OCI-LY1 (cell line): Measurements from ENCODE around the gene SPTB.

Source experiments
- H2AFZ ChIP-seq: fragments of 200-600 bp; sonication (generic), shearing (Covaris generic); 2 replicates; pipeline ENCODE4 v1.6.0; 2014; ENCODE audit warnings: antibody characterized with exemption, mild to moderate bottlenecking, low read length
- H3F3A ChIP-seq: fragments of 200-600 bp; sonication (generic), shearing (Covaris generic); 2 replicates; pipeline ENCODE4 v1.6.0; 2014; ENCODE audit warnings: mild to moderate bottlenecking, antibody characterized with exemption, low read length, moderate library complexity; ENCODE audit not compliant: insufficient read depth
- H3K27ac ChIP-seq: fragments of 200-600 bp; sonication (generic); 2 replicates; pipeline ENCODE4 v1.5.1; 2014; ENCODE audit warnings: low read length, mixed run types, mild to moderate bottlenecking, low read depth; ENCODE audit not compliant: poor library complexity, severe bottlenecking
- H3K27me3 ChIP-seq: fragments of 200-600 bp; sonication (generic); 2 replicates; pipeline ENCODE4 v1.6.0; 2014; ENCODE audit warnings: antibody characterized with exemption, mild to moderate bottlenecking, low read length, moderate library complexity; ENCODE audit not compliant: insufficient read depth
- H3K36me3 ChIP-seq: fragments of 200-600 bp; sonication (generic); 2 replicates; pipeline ENCODE4 v1.6.1; 2014; ENCODE audit warnings: mild to moderate bottlenecking, antibody characterized with exemption, low read length, moderate library complexity, mixed read lengths; ENCODE audit not compliant: insufficient read depth
- H3K4me1 ChIP-seq: fragments of 200-600 bp; sonication (generic); 2 replicates; pipeline ENCODE4 v1.5.1; 2014; ENCODE audit warnings: mild to moderate bottlenecking, low read length, moderate library complexity; ENCODE audit not compliant: insufficient read depth, severe bottlenecking
- H3K4me2 ChIP-seq: fragments of 200-600 bp; sonication (generic), shearing (Covaris generic); 2 replicates; pipeline ENCODE4 v1.6.1; 2014; ENCODE audit warnings: low read length
- H3K4me3 ChIP-seq: fragments of 200-600 bp; sonication (generic); 2 replicates; pipeline ENCODE4 v1.5.1; 2014; ENCODE audit warnings: low read length, low read depth, mild to moderate bottlenecking, mixed read lengths; ENCODE audit not compliant: poor library complexity, severe bottlenecking
- H3K79me2 ChIP-seq: fragments of 200-600 bp; shearing (Covaris generic); 2 replicates; pipeline ENCODE4 v1.6.1; 2016; ENCODE audit warnings: mixed run types, low read length, mixed read lengths; ENCODE audit not compliant: insufficient read depth
- H3K9ac ChIP-seq: fragments of 200-600 bp; sonication (generic), shearing (Covaris generic); 2 replicates; pipeline ENCODE4 v1.6.1; 2014; ENCODE audit warnings: mild to moderate bottlenecking, low read length, mixed read lengths
- H3K9me2 ChIP-seq: fragments of 200-600 bp; sonication (generic), shearing (Covaris generic); 2 replicates; pipeline ENCODE4 v1.6.1; 2014; ENCODE audit warnings: low read depth, mild to moderate bottlenecking, low read length, mixed read lengths
- H3K9me3 ChIP-seq: fragments of 200-600 bp; shearing (Covaris generic); 2 replicates; pipeline ENCODE4 v1.6.1; 2014; ENCODE audit warnings: low read length, mixed read lengths
- H4K20me1 ChIP-seq: fragments of 200-600 bp; sonication (generic), shearing (Covaris generic); 2 replicates; pipeline ENCODE4 v1.6.0; 2016; ENCODE audit warnings: mild to moderate bottlenecking, low read length; ENCODE audit not compliant: insufficient read depth
- EZH2 ChIP-seq: fragments of 200-600 bp; sonication (generic), shearing (Covaris generic); IDR thresholded peaks from 2 replicates; pipeline ENCODE4 v1.8.0; 2017; ENCODE audit warnings: borderline replicate concordance, mixed run types, mild to moderate bottlenecking, antibody characterized with exemption, low read length, moderate library complexity, mixed read lengths
- TF ChIP-seq, protein P1 (sequence below): fragments of 200-600 bp; sonication (generic), shearing (Covaris generic); IDR thresholded peaks from 2 replicates; pipeline ENCODE4 v1.5.1; 2017; ENCODE audit warnings: mild to moderate bottlenecking, antibody characterized with exemption, low read length, moderate library complexity, mixed read lengths

SPTB gene

DNA sequence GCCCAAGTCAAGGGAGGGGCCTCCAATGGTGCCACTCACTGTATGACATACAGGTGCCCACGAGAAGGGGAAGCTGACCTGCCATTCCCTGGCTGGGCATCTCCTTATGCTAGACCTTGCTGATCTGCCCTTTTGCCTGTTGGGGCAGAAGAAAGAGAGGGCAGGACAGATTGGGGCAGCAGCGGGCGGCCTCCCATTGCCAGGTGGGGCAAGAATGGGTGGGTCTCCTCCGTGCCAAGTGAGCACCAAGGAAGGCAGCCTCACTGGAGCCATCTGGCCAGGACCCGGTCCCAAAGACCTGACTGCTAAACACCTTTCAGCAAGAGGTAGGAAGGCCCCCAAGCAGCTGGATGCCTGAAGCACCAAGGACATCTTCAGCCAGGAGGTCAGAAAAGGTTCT is 125.0 kb downstream of the SPTB start:
- Histone ChIP-seq H3K4me1 (no peaks in the 10 kb centered on the region), H3K9me2 (no peaks in the 10 kb centered on the region), H3K27me3 (no peaks in the 10 kb centered on the region), H3K4me3 (no peak overlapping the region), H3K79me2 (no peaks in the 10 kb centered on the region), H3K36me3 (no peaks in the 10 kb centered on the region), H3F3A (no peaks in the 10 kb centered on the region), H2AFZ (no peak overlapping the region), H4K20me1 (no peaks in the 10 kb centered on the region), H3K9ac (no peak overlapping the region), H3K27ac (no peak overlapping the region), H3K9me3 (no peaks in the 10 kb centered on the region), H3K4me2 (no peak overlapping the region)
- TF ChIP-seq, protein P1, sequence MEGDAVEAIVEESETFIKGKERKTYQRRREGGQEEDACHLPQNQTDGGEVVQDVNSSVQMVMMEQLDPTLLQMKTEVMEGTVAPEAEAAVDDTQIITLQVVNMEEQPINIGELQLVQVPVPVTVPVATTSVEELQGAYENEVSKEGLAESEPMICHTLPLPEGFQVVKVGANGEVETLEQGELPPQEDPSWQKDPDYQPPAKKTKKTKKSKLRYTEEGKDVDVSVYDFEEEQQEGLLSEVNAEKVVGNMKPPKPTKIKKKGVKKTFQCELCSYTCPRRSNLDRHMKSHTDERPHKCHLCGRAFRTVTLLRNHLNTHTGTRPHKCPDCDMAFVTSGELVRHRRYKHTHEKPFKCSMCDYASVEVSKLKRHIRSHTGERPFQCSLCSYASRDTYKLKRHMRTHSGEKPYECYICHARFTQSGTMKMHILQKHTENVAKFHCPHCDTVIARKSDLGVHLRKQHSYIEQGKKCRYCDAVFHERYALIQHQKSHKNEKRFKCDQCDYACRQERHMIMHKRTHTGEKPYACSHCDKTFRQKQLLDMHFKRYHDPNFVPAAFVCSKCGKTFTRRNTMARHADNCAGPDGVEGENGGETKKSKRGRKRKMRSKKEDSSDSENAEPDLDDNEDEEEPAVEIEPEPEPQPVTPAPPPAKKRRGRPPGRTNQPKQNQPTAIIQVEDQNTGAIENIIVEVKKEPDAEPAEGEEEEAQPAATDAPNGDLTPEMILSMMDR = no peak
- no peak for TF ChIP-seq EZH2

DNA sequence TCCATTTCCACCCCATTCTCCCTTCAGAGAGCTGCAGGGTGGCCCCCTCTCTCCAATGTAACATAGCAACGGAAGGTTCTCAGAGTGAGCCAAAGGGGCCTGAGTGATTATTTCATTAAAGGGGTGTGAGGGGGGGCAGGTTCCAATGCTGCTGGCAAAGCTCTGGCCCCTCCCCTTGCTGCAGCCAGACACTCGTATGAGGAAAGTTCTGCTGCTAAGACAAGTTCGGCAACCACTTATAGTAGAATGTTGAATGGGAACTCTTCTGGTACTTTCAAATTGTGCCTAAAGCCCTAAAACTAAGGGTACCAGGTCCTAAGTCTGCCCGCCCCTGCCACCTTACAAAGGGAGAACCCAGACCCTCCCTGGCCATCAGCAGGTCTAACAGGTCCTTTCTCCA is 125.7 kb downstream of the SPTB start:
- Histone ChIP-seq H3K4me2 (no peak overlapping the region), H3K9me3 (no peaks in the 10 kb centered on the region), H2AFZ (no peak overlapping the region), H3K27me3 (no peaks in the 10 kb centered on the region), H3K9me2 (no peaks in the 10 kb centered on the region), H3K4me1 (no peaks in the 10 kb centered on the region), H3K4me3 (no peak overlapping the region), H4K20me1 (no peaks in the 10 kb centered on the region), H3K27ac (no peak overlapping the region), H3F3A (no peaks in the 10 kb centered on the region), H3K79me2 (no peaks in the 10 kb centered on the region), H3K9ac (no peak overlapping the region), H3K36me3 (no peaks in the 10 kb centered on the region)
- TF ChIP-seq, protein P1 = no peak
- TF ChIP-seq EZH2 = no peak

DNA sequence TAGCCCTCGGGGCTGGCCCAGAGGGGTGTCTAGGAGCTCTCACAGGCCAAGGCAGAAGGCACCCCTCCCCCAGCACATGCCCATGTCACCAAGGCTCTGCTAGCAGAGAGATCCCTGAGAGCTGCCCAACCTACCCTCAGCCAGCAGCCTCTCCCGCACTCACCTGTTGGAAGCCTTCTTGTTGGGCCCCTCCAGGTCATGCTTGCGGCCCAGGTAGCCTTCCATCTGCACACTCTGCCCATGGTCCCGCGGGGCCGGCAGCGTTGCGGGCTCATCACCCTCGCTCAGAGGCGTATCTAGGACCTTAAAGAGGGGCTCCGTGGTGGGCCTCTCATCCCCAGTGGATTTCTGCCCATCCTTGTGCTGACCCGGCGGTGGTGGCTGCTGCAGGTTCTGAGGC is 126.3 kb downstream of the SPTB start:
- H3F3A ChIP-seq = no peaks in the 10 kb centered on the region
- no peaks in the 10 kb centered on the region for H3K9me3 ChIP-seq
- no peak overlapping the region for H2AFZ ChIP-seq
- H3K27me3 ChIP-seq = no peaks in the 10 kb centered on the region
- no peaks in the 10 kb centered on the region for H3K36me3 ChIP-seq
- no peak overlapping the region for H3K4me3 ChIP-seq
- H3K9ac ChIP-seq = no peak overlapping the region
- no peak overlapping the region for H3K4me2 ChIP-seq
- no peak overlapping the region for H3K27ac ChIP-seq
- H3K9me2 ChIP-seq = no peaks in the 10 kb centered on the region
- H3K4me1 ChIP-seq = no peaks in the 10 kb centered on the region
- H3K79me2 ChIP-seq = no peaks in the 10 kb centered on the region
- no peaks in the 10 kb centered on the region for H4K20me1 ChIP-seq
- TF ChIP-seq EZH2 = no peak
- TF ChIP-seq, protein P1 = no peak
